ENCODE results near the gene SCNN1A. TPM values are rescaled to one million over a fixed set of nuclear protein-coding genes. Genes with fewer than 3 reads are reported as not detected.

Gene SCNN1A
- total RNA-seq, 1 donor, result 0.36 TPM

DNA sequence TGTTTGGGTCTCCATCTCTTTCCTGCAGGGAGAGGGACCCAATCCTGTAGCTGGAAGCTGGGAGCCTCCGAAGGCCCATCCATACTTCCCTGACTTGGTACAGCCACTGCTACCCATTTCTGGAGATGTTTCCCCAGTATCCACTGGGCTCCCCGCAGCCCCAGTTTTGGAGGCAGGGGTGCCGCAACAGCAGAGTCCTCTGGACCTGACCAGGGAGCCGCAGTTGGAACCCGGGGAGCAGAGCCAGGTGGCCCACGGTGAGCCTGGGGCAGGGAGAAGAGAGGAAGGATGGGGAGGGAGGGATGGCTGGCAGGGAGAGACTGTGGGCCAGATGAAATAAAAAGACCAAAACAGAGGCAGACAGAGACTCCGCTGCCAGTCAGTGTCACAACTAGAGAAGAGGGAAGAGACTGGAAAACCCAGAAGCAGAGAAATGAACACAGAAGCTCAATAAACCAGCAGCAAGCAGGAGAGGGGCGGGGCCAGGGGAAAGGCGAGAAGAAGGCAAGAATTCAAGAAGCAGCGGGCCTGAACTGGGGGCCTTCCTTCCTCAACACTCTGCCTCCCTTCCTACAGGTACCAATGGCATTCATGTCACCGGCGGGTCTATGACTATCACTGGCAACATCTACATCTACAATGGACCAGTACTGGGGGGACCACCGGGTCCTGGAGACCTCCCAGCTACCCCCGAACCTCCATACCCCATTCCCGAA is 14.9 kb upstream of the SCNN1A start:
- Histone ChIP-seq H3K4me2 (ENCODE audit: insufficient read depth, low read length) (no peak overlapping the region), H3K27ac (ENCODE audit: low read depth, low read length) (no peak overlapping the region), H3K4me3 (ENCODE audit: insufficient read depth, low read length) (no peak overlapping the region), H3K79me2 (ENCODE audit: insufficient read depth, low read length) (peaks cover 23% of the 10 kb centered on the region), H3K36me3 (ENCODE audit: insufficient read depth, low read length) (peaks cover 79% of the 10 kb centered on the region), H3K27me3 (ENCODE audit: insufficient read depth, low read length) (no peaks in the 10 kb centered on the region), H2AFZ (ENCODE audit: low read length) (no peak overlapping the region), H4K20me1 (ENCODE audit: insufficient read depth, low read length) (peaks cover 4% of the 10 kb centered on the region), H3K9me3 (ENCODE audit: low read depth, low read length) (no peaks in the 10 kb centered on the region), H3K4me1 (ENCODE audit: insufficient read depth, low read length) (peaks cover 6% of the 10 kb centered on the region)
- TF ChIP-seq, protein P1, sequence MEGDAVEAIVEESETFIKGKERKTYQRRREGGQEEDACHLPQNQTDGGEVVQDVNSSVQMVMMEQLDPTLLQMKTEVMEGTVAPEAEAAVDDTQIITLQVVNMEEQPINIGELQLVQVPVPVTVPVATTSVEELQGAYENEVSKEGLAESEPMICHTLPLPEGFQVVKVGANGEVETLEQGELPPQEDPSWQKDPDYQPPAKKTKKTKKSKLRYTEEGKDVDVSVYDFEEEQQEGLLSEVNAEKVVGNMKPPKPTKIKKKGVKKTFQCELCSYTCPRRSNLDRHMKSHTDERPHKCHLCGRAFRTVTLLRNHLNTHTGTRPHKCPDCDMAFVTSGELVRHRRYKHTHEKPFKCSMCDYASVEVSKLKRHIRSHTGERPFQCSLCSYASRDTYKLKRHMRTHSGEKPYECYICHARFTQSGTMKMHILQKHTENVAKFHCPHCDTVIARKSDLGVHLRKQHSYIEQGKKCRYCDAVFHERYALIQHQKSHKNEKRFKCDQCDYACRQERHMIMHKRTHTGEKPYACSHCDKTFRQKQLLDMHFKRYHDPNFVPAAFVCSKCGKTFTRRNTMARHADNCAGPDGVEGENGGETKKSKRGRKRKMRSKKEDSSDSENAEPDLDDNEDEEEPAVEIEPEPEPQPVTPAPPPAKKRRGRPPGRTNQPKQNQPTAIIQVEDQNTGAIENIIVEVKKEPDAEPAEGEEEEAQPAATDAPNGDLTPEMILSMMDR (IDR thresholded peaks at IDR 0.05; ENCODE audit: extremely low read depth, low read depth, low read length), result no peak
- peak; percentile 84 for DNase-seq (ENCODE audit: insufficient read length, low spot score, missing footprints)

DNA sequence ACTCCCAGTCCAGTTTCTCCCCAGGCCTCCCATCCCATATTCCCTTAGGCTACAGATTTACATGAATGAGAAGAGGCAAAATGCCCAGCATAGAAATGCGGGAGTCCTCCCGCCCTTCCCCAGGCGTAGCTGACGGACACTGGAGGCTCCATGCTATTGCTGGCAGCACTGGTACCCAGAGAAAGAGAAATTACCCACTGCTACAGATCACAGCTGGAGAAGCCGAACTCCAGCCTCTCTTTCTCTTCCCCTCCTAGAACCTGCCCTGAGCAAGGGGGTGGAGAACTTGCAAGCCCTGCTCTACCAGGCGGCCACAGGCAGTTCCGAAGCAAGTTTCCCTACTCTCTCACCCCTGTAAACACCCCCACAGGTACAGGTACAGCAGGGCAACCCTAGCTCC is 12.2 kb upstream of the SCNN1A start:
- Histone ChIP-seq H2AFZ (ENCODE audit: low read length) (no peak overlapping the region), H4K20me1 (ENCODE audit: insufficient read depth, low read length) (peaks cover 4% of the 10 kb centered on the region), H3K79me2 (ENCODE audit: insufficient read depth, low read length) (peaks cover 43% of the 10 kb centered on the region), H3K4me3 (ENCODE audit: insufficient read depth, low read length) (no peak overlapping the region), H3K27ac (ENCODE audit: low read depth, low read length) (no peak overlapping the region), H3K9me3 (ENCODE audit: low read depth, low read length) (no peaks in the 10 kb centered on the region), H3K4me2 (ENCODE audit: insufficient read depth, low read length) (no peak overlapping the region), H3K27me3 (ENCODE audit: insufficient read depth, low read length) (no peaks in the 10 kb centered on the region), H3K36me3 (ENCODE audit: insufficient read depth, low read length) (peaks cover 68% of the 10 kb centered on the region), H3K4me1 (ENCODE audit: insufficient read depth, low read length) (peaks cover 22% of the 10 kb centered on the region)
- DNase-seq (ENCODE audit: insufficient read length, low spot score, missing footprints), result peak; percentile 36
- TF ChIP-seq, protein P1 (IDR thresholded peaks at IDR 0.05; ENCODE audit: extremely low read depth, low read depth, low read length), result no peak

DNA sequence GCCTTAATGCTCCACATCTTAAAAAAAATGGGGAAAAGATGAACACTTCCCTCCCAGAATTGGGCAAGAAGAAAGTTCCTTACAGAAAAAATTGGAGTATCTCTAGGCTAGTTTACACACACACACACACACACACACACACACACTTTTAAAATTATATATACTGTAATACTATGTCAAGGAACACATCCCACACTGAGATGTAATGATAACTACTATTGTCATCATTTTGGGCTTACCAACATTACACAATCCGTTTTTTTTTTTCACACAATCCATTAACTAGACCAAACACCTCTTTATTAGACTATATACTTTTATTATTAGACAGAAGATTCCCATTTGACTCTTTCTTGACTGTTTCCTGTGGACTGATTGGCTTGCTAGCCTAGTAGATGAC is 11.1 kb upstream of the SCNN1A start:
- Histone ChIP-seq H3K36me3 (ENCODE audit: insufficient read depth, low read length) (peaks cover 58% of the 10 kb centered on the region), H2AFZ (ENCODE audit: low read length) (no peak overlapping the region), H3K4me1 (ENCODE audit: insufficient read depth, low read length) (peaks cover 22% of the 10 kb centered on the region), H3K4me3 (ENCODE audit: insufficient read depth, low read length) (no peak overlapping the region), H3K79me2 (ENCODE audit: insufficient read depth, low read length) (peaks cover 43% of the 10 kb centered on the region), H3K4me2 (ENCODE audit: insufficient read depth, low read length) (no peak overlapping the region), H3K27ac (ENCODE audit: low read depth, low read length) (no peak overlapping the region), H4K20me1 (ENCODE audit: insufficient read depth, low read length) (peaks cover 4% of the 10 kb centered on the region), H3K27me3 (ENCODE audit: insufficient read depth, low read length) (no peaks in the 10 kb centered on the region), H3K9me3 (ENCODE audit: low read depth, low read length) (no peaks in the 10 kb centered on the region)
- DNase-seq (ENCODE audit: insufficient read length, low spot score, missing footprints), result peak; percentile 73
- TF ChIP-seq, protein P1 (IDR thresholded peaks at IDR 0.05; ENCODE audit: extremely low read depth, low read depth, low read length), result no peak

DNA sequence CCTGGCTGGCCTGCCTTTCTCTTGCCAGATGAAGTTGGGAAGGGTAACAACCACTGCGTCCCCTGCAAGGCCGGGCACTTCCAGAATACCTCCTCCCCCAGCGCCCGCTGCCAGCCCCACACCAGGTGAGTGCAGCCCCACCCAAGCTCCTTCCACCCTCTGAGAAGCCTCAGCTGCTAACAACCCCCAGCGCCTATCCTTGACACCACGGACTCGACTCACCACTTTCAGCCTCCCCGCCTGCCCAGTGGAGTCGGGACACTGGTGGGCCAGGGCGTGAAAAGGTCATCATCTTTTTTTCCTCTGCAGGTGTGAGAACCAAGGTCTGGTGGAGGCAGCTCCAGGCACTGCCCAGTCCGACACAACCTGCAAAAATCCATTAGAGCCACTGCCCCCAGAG is 10.7 kb upstream of the SCNN1A start:
- Histone ChIP-seq H3K27me3 (ENCODE audit: insufficient read depth, low read length) (no peaks in the 10 kb centered on the region), H3K9me3 (ENCODE audit: low read depth, low read length) (no peaks in the 10 kb centered on the region), H3K27ac (ENCODE audit: low read depth, low read length) (no peak overlapping the region), H3K4me1 (ENCODE audit: insufficient read depth, low read length) (peaks cover 22% of the 10 kb centered on the region), H3K4me2 (ENCODE audit: insufficient read depth, low read length) (no peak overlapping the region), H3K79me2 (ENCODE audit: insufficient read depth, low read length) (peaks cover 43% of the 10 kb centered on the region), H3K4me3 (ENCODE audit: insufficient read depth, low read length) (no peak overlapping the region), H2AFZ (ENCODE audit: low read length) (no peak overlapping the region), H3K36me3 (ENCODE audit: insufficient read depth, low read length) (peaks cover 53% of the 10 kb centered on the region), H4K20me1 (ENCODE audit: insufficient read depth, low read length) (peaks cover 4% of the 10 kb centered on the region)
- DNase-seq (ENCODE audit: insufficient read length, low spot score, missing footprints), result peak; percentile 22
- TF ChIP-seq, protein P1 (IDR thresholded peaks at IDR 0.05; ENCODE audit: extremely low read depth, low read depth, low read length), result no peak

Data from osteoblast (primary cell).